Caki2 (cell line): ENCODE results near the gene ZNF468. TPM values are rescaled to one million over a fixed set of nuclear protein-coding genes. Genes with fewer than 3 reads are reported as not detected.
"Not testable (repeated sequence)": the region's sequence is repeated elsewhere in the genome, so short reads cannot be mapped to it uniquely, and the experiment has no call there.

Experiments used
- DNase-seq: peaks from one replicate; pipeline ENCODE4 v3.0.0-alpha.2; 2015; ENCODE audit warnings: low read depth
- in situ Hi-C: cut with HindIII; loops from 2 replicates; pipeline ENCODE4 v1.10.0; 2016; ENCODE audit warnings: low sequenced_read_pairs, low pct_unique_long_range_greater_than_20kb, mixed read lengths
- total RNA-seq: library from RNA; depleted of rRNA; stranded (reverse); fragments of >200 nt; shearing (Covaris generic); gene quantifications from 2 replicates; pipeline ENCODE4 v1.2.3, GENCODE V29; 2014; ENCODE audit warnings: low replicate concordance; rRNA removed

Gene ZNF468
- total RNA-seq, 1 experiment from 2014 or later: 30.9 TPM

GRCh38 chr19:52840825-52841465, 16.5 kb downstream of the ZNF468 start:
- in situ Hi-C loops, DNase-seq: not testable (repeated sequence)

DNA sequence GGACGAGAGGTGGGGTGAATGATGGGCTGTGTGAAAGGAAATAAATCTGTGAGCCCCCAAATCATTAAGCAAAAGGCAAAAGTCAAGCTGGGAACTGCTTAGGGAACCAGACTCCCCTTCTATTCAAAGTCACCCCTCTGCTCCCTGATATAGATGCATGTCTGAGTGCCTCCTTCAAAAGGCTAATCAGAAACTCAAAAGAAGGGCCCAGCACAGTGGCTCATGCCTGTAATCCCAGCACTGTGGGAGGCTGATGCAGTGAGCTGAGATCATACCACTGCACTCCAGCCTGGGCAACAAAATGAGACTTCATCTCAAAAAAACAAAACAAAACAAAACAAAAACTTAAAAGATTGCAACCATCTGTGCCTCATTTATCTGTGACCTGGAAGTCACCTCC, 23.1 kb downstream of the ZNF468 start:
- in situ Hi-C loops, DNase-seq: not testable (repeated sequence)

- DNase-seq, in situ Hi-C loops: not testable (repeated sequence)
Measured at GRCh38 chr19:52833541-52833940, 23.9 kb downstream of the ZNF468 start.

DNA sequence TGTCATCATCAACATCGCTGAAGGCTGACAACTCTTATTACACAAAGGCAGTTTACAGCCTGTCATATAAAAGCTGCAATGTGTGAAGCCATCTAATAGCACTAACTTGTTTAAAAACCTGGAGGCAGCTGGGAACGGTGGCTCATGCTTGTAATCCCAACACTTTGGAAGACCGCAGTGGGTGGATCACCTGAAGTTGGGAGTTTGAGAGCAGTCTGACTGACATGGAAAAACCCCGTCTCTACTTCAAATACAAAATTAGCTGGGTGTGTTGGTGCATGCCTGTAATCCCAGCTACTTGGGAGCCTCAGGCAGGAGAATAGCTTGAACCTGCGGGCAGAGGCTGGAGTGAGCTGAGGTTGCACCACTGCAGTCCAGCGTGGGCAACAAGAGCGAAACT, 27.6 kb downstream of the ZNF468 start:
- in situ Hi-C loops, DNase-seq: not testable (repeated sequence)

DNA sequence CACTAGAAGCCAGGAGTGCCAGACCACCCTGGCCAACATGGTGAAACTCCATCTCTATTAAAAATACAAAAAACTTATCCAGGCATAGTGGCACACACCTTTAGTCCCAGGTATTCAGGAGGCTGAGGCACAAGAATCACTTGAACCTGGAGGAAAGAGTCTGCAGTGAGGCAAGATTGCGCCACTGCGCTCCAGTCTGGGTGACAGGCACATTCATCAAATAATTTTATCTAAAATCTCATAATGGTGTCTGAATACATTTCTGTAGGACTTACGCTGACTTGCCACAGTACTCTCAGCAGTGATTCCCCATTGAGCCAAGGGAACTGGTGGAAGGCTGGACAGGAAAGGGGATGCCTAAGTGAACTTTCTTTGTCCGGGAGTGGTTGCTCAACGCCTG, 31.7 kb downstream of the ZNF468 start:
- in situ Hi-C loops: no loop called here
- DNase-seq: no peak

DNA sequence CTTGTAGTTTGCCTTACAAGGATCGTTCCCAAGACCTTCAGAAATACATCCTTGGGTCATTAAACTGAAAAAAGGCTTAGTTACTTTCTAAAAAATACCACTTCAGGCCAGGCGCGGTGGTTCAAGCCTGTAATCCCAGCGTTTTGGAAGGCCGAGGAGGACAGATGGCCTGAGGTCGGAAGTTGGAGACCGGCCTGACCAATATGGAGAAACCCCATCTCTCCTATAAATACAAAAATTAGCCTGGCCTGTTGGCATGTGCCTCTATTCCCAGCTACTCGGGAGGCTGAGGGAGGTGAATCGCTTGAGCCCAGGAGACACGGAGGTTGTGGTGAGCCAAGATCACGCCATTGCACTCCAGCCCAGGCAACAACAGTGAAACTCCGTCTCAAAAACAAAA, 33.7 kb downstream of the ZNF468 start:
- in situ Hi-C loops: no loop called here
- no peak for DNase-seq

DNA sequence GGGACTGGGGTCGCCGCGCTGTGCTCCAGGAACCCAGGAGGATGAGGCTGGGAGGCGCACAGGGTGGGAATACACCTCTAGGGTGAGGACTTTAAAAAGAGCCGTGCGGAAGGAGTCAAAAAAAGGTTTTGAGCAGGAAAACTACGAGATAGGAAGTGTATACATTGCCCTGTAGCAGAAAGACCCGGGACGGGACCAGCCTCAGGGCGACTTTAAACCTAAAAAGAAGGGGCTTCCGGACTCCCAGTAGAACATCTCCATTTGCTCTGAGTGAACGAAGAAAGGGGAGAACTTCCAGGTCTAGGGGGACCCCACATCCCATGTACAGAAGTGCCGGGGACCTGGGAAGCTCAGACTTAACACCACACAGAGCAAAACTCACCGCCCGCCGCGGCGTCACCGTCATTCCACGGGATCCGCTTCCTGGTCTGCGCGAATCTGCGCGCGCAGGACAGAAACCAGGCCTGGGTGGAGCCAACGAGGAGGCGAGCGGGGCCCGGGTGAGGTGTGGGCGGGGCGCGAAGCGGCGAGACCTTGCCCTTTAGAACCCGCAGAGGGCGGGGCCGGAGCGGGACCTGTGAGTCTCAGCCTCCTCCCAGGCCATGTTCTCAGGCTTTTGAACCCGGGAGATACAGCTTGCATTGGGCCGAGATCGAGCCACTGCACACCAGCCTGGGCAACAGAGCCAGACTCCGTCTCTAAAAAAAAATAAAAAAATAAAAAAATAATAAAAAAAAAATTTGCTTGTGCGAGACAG, 36.0 kb downstream of the ZNF468 start, which contains the start of gene ZNF28:
TSS of gene ZNF28 (minus strand) at position 430 of the 757 bp plus-strand sequence. CDS start 3,675 bp downstream, outside the sequence.
- in situ Hi-C loops: not testable (repeated sequence)
- DNase-seq: peak; percentile 61

- in situ Hi-C loops: not testable (repeated sequence)
- DNase-seq: peak; percentile 17
Measured at GRCh38 chr19:52820472-52821203, 36.8 kb downstream of the ZNF468 start.

DNA sequence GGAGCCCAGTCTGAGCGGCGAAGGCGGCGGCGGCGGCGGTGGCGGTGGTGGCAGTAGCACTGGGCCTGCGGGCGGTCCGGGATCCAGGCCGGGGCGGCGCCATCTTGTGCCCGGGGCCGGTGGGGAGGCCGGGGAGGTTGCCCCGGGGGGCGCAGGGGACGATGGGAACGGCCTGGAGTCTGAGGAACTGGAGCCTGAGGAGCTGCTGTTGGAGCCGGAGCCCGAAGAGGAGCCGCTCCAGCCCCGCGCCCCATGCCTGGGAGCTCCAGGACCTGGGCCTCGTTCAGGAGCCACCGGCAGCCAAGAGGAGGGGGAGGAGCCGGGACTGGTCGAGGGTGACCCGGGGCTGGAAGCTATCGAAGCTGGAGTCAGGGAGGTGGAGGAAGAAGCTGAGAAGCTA, 47.6 kb downstream of the ZNF468 start:
- no peak for DNase-seq
- in situ Hi-C loops: no loop called here

- peak; percentile 13 for DNase-seq
- in situ Hi-C loops: not testable (repeated sequence)
Measured at GRCh38 chr19:52799950-52800640, 57.3 kb downstream of the ZNF468 start.

DNA sequence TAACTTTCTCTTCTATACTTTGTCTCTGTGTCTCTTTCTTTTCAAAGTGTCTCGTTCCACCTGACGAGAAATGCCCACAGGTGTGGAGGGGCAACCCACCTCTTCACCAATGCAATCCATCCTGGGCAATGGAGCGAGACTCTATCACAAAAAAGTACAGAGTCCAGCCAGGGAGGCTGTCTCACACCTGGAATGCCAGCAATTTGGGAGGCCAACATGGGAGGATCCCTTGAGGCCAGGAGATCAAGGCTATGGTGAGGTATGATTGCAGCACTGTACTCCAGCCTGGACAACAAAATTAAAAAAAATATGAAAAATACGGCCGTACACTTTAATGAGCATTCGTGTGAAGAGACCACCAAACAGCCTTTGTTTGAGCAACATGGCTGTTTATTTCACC, 68.0 kb downstream of the ZNF468 start:
- DNase-seq: no peak
- in situ Hi-C loops: no loop called here

Other genes starting within 250 kb of the ZNF468 start
- 11.9 and 19.2 TPM in 2 replicates for gene ZNF83, start 219.3 kb downstream of the ZNF468 start, total RNA-seq
- gene ZNF611, start 122.6 kb downstream of the ZNF468 start, total RNA-seq: 8.6 and 29.9 TPM in 2 replicates
- 3.3 and 4.5 TPM in 2 replicates for gene ZNF600, start 70.8 kb downstream of the ZNF468 start, total RNA-seq
- 15.8 and 20.7 TPM in 2 replicates for gene ZNF28, start 36.0 kb downstream of the ZNF468 start, total RNA-seq
- gene ZNF320, start 40.0 kb upstream of the ZNF468 start, total RNA-seq: 4.3 and 11.8 TPM in 2 replicates
- 2.8 and 4.3 TPM in 2 replicates for gene ZNF888, start 65.8 kb upstream of the ZNF468 start, total RNA-seq
- 10.0 and 15.9 TPM in 2 replicates for gene ZNF816, start 105.3 kb upstream of the ZNF468 start, total RNA-seq
- gene ERVV-1, start 156.3 kb upstream of the ZNF468 start, total RNA-seq: not detected in 2 replicates
- not detected in 2 replicates for gene ERVV-2, start 187.1 kb upstream of the ZNF468 start, total RNA-seq
- gene ZNF160, start 245.8 kb upstream of the ZNF468 start, total RNA-seq: 12.3 and 22.3 TPM in 2 replicates